PC-3 (cell line): ENCODE data around the gene CAND1. TPM values are rescaled to one million over a fixed set of nuclear protein-coding genes. Genes with fewer than 3 reads are reported as not detected.

ENCODE experiments used
- ATAC-seq: fragments of 200-7000 bp; cut with Tn5 transposase; 2 replicates; pipeline ENCODE4 v1.9.1; 2020; ENCODE audit warnings: mild to moderate bottlenecking, moderate library complexity
- BruUV-seq: library from RNA; stranded (reverse); fragments of 400-500 nt; replicated peaks from 2 replicates; lab custom pipeline; 2021; lab: Mats Ljungman, UMichigan
- CTCF ChIA-PET: fragments of 300-600 bp; sonication (Branson Sonifier 250); formaldehyde crosslinking; loops from one replicate; lab custom pipeline; 2022; ENCODE audit warnings: antibody characterized with exemption; lab: Charles Lee
- POLR2A ChIA-PET: fragments of 300-600 bp; sonication (Branson Sonifier 250); formaldehyde crosslinking; loops from one replicate; lab custom pipeline; 2022; ENCODE audit warnings: antibody characterized with exemption; ENCODE audit not compliant: unreplicated experiment; lab: Charles Lee
- DNase-seq: peaks from one replicate; pipeline ENCODE4 v3.0.0-alpha.2; 2015
- H2AFZ ChIP-seq: fragments of 300-600 bp; sonication (generic); 2 replicates; pipeline ENCODE4 v1.6.0; 2016; ENCODE audit warnings: antibody characterized with exemption, low read length
- H3F3A ChIP-seq: fragments of 300-600 bp; sonication (generic); one replicate; pipeline ENCODE4 v1.6.0; 2017; ENCODE audit warnings: antibody characterized with exemption, low read length, control low read depth, mild to moderate bottlenecking; ENCODE audit not compliant: unreplicated experiment
- H3K27ac ChIP-seq: fragments of 300-600 bp; sonication (generic); 2 replicates; pipeline ENCODE4 v1.5.1; 2016; ENCODE audit warnings: mild to moderate bottlenecking, low read length
- H3K27me3 ChIP-seq: fragments of 300-600 bp; sonication (generic); 2 replicates; pipeline ENCODE4 v1.6.1; 2016; ENCODE audit warnings: low read length, mixed read lengths
- H3K36me3 ChIP-seq: fragments of 300-600 bp; sonication (generic); 2 replicates; pipeline ENCODE4 v1.6.1; 2016; ENCODE audit warnings: low read depth, mixed run types, low read length, mixed read lengths
- H3K4me1 ChIP-seq: fragments of 300-600 bp; sonication (generic); 2 replicates; pipeline ENCODE4 v1.5.1; 2016; ENCODE audit warnings: low read length; ENCODE audit not compliant: insufficient read depth
- H3K4me2 ChIP-seq: fragments of 300-600 bp; sonication (generic); 2 replicates; pipeline ENCODE4 v1.6.0; 2016; ENCODE audit warnings: low read length
- H3K4me3 ChIP-seq: fragments of 300-600 bp; sonication (generic); 2 replicates; pipeline ENCODE4 v1.5.1; 2016; ENCODE audit warnings: mild to moderate bottlenecking, low read length, mixed read lengths
- H3K79me2 ChIP-seq: fragments of 300-600 bp; sonication (generic); 2 replicates; pipeline ENCODE4 v1.6.1; 2017; ENCODE audit warnings: low read length, mixed read lengths
- H3K9ac ChIP-seq: fragments of 300-600 bp; sonication (generic); 2 replicates; pipeline ENCODE4 v1.6.0; 2016; ENCODE audit warnings: mild to moderate bottlenecking, low read length
- H3K9me2 ChIP-seq: fragments of 300-600 bp; sonication (generic); replicated peaks from 2 replicates; pipeline ENCODE4 v1.6.1; 2016; ENCODE audit warnings: mixed run types, low read length, mixed read lengths
- H3K9me3 ChIP-seq: fragments of 300-600 bp; sonication (generic); 2 replicates; pipeline ENCODE4 v1.6.1; 2016; ENCODE audit warnings: low read length, mixed read lengths
- H4K20me1 ChIP-seq: fragments of 300-600 bp; sonication (generic); 2 replicates; pipeline ENCODE4 v1.6.1; 2016; ENCODE audit warnings: low read length, mixed read lengths
- EZH2 ChIP-seq: fragments of 300-600 bp; sonication (generic); IDR thresholded peaks from one replicate; pipeline ENCODE4 v1.6.1; 2017; ENCODE audit warnings: antibody characterized with exemption, mild to moderate bottlenecking, low read length; ENCODE audit not compliant: unreplicated experiment
- EZH2phosphoT487 ChIP-seq: fragments of 300-600 bp; sonication (generic); IDR thresholded peaks from 2 replicates; pipeline ENCODE4 v1.6.1; 2018; ENCODE audit warnings: mild to moderate bottlenecking, antibody characterized with exemption, low read length, borderline replicate concordance
- intact Hi-C: fragments of 100-400 bp; cut with micrococcal nuclease; formaldehyde crosslinking; loops from 2 replicates; pipeline ENCODE4 v1.9.0; 2023
- total RNA-seq: library from RNA; depleted of rRNA; stranded (reverse); fragments of >200 nt; gene quantifications from 2 replicates; pipeline ENCODE4 v1.2.3, GENCODE V29; 2014
- TF ChIP-seq, protein P1 (sequence below): fragments of 300-600 bp; sonication (generic); conservative IDR thresholded peaks from 2 replicates; pipeline ENCODE4 v1.5.1; 2017; ENCODE audit warnings: antibody characterized with exemption, low read depth, mild to moderate bottlenecking, low read length

CAND1 gene
- total RNA-seq, 1 experiment from 2014 or later: 124 TPM

DNA sequence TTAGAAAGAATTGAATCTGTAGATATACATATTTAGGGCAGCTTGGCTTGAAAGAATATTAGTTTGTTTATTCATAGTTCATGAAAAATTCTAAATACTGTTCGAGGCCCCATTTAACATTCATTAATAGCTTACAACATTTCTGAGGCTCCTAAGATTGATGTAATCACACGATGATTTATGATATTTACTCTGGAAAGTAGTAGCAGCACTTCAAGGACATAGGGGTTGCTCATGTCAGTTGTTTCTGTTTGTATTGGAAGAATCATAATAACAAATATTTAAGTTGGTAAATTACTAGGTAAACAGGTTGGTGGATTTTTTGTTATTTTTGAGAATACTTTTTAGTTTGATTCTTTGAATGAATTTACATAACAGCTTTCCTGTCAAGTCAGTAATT lies 30.4 kb downstream of the CAND1 start:
- ATAC-seq (no peak), DNase-seq (no peak)
- H3K9me3 ChIP-seq: no peaks in the 10 kb centered on the region
- H3K79me2 ChIP-seq: 0 out of 2 replicates have a peak, but pooled peaks cover 12% of the 10 kb centered on the region
- H3K27ac ChIP-seq: no peak overlapping the region
- CTCF ChIA-PET: no interaction called here
- H3K4me1 ChIP-seq: no peaks in the 10 kb centered on the region
- TF ChIP-seq EZH2: no peak
- no peak for TF ChIP-seq EZH2phosphoT487
- TF ChIP-seq, protein P1, sequence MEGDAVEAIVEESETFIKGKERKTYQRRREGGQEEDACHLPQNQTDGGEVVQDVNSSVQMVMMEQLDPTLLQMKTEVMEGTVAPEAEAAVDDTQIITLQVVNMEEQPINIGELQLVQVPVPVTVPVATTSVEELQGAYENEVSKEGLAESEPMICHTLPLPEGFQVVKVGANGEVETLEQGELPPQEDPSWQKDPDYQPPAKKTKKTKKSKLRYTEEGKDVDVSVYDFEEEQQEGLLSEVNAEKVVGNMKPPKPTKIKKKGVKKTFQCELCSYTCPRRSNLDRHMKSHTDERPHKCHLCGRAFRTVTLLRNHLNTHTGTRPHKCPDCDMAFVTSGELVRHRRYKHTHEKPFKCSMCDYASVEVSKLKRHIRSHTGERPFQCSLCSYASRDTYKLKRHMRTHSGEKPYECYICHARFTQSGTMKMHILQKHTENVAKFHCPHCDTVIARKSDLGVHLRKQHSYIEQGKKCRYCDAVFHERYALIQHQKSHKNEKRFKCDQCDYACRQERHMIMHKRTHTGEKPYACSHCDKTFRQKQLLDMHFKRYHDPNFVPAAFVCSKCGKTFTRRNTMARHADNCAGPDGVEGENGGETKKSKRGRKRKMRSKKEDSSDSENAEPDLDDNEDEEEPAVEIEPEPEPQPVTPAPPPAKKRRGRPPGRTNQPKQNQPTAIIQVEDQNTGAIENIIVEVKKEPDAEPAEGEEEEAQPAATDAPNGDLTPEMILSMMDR: no peak
- no peak overlapping the region for H2AFZ ChIP-seq
- no peaks in the 10 kb centered on the region for H3K9me2 ChIP-seq
- BruUV-seq: no TSS peak
- intact Hi-C loops: no loop called here
- H4K20me1 ChIP-seq: 0 out of 2 replicates have a peak, but pooled peaks cover 9% of the 10 kb centered on the region
- no peak overlapping the region for H3K4me2 ChIP-seq
- POLR2A ChIA-PET: no interaction called here
- H3K27me3 ChIP-seq: no peaks in the 10 kb centered on the region
- no peaks in the 10 kb centered on the region for H3F3A ChIP-seq
- H3K9ac ChIP-seq: no peak overlapping the region
- peaks cover 66% of the 10 kb centered on the region for H3K36me3 ChIP-seq
- H3K4me3 ChIP-seq: no peak overlapping the region

DNA sequence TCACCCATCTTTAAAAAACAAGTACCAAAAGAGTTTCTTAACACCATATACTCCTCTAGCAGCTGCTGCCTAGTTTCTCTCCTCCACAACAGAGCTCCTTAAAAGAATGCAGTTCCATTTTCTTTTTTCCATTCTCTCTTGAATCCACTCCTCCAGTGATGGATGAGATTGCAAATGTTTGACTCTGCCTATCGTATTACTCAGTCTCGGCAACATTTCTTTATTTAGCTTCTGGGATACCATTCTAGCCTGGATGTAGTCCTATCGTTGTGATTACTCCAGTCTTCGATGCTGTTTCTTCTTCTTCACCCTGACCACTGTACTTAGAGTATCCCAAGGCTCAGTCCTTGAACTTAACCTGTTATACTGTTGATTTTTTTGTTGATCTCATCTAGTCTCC lies 30.8 kb downstream of the CAND1 start:
- no peaks in the 10 kb centered on the region for H3K9me2 ChIP-seq
- TF ChIP-seq, protein P1: no peak
- no peak for TF ChIP-seq EZH2phosphoT487
- no peak for TF ChIP-seq EZH2
- POLR2A ChIA-PET: no interaction called here
- H3K9ac ChIP-seq: no peak overlapping the region
- H4K20me1 ChIP-seq: 0 out of 2 replicates have a peak, but pooled peaks cover 9% of the 10 kb centered on the region
- no peaks in the 10 kb centered on the region for H3K27me3 ChIP-seq
- no peak overlapping the region for H2AFZ ChIP-seq
- H3F3A ChIP-seq: no peaks in the 10 kb centered on the region
- DNase-seq (no peak), ATAC-seq (no peak)
- no peak overlapping the region for H3K27ac ChIP-seq
- no peaks in the 10 kb centered on the region for H3K4me1 ChIP-seq
- no peaks in the 10 kb centered on the region for H3K9me3 ChIP-seq
- no TSS peak for BruUV-seq
- H3K4me3 ChIP-seq: no peak overlapping the region
- CTCF ChIA-PET: no interaction called here
- H3K79me2 ChIP-seq: 0 out of 2 replicates have a peak, but pooled peaks cover 12% of the 10 kb centered on the region
- H3K4me2 ChIP-seq: no peak overlapping the region
- H3K36me3 ChIP-seq: peaks cover 64% of the 10 kb centered on the region
- intact Hi-C loops: no loop called here

DNA sequence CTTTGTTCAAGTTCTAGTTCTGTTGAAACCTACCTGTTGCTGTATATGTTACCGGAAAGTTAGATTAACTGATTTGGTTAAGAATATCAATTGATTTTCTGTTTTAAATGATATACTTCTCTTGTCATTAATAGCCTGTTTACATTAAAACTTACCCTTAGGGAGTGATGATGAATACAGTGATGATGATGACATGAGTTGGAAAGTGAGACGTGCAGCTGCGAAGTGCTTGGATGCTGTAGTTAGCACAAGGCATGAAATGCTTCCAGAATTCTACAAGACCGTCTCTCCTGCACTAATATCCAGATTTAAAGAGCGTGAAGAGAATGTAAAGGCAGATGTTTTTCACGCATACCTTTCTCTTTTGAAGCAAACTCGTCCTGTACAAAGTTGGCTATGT lies 33.0 kb downstream of the CAND1 start:
- DNase-seq (no peak), ATAC-seq (no peak)
- Histone ChIP-seq H4K20me1 (0 out of 2 replicates have a peak, but pooled peaks cover 9% of the 10 kb centered on the region), H3K79me2 (0 out of 2 replicates have a peak, but pooled peaks cover 7% of the 10 kb centered on the region), H3K9me3 (no peaks in the 10 kb centered on the region), H3K9me2 (no peaks in the 10 kb centered on the region), H2AFZ (no peak overlapping the region), H3F3A (no peaks in the 10 kb centered on the region), H3K4me1 (no peaks in the 10 kb centered on the region), H3K4me2 (no peak overlapping the region), H3K4me3 (no peak overlapping the region), H3K27me3 (no peaks in the 10 kb centered on the region), H3K27ac (no peak overlapping the region), H3K9ac (no peak overlapping the region), H3K36me3 (peaks cover 76% of the 10 kb centered on the region)
- no TSS peak for BruUV-seq
- ChIA-PET CTCF (no interaction called here), POLR2A (no interaction called here)
- intact Hi-C loops: no loop called here
- TF ChIP-seq, protein P1: no peak
- TF ChIP-seq EZH2 (no peak), EZH2phosphoT487 (no peak)
